ENCODE results near the gene DNAAF1. TPM values are rescaled to one million over a fixed set of nuclear protein-coding genes. Genes with fewer than 3 reads are reported as not detected.

DNAAF1 gene
- total RNA-seq, 6 experiments from 2014 or later, result not detected

- Mint-ChIP-seq H3K27me3 (ENCODE audit: insufficient read depth) (peaks cover 22% of the 10 kb centered on the region), H3K9me3 (no peaks in the 10 kb centered on the region), H3K4me1 (ENCODE audit: low read depth) (peaks cover 3% of the 10 kb centered on the region; the same call in 1 of the 2 replicates), H3K36me3 (ENCODE audit: low read depth) (no peaks in the 10 kb centered on the region), H3K4me3 (no peak overlapping the region), H3K27ac (no peak overlapping the region)
- TF ChIP-seq CTCF (IDR thresholded peaks at IDR 0.05), result no peak
- no peak for DNase-seq
Observed at GRCh38 chr16:84193480-84193879, 48.4 kb downstream of the DNAAF1 start.

- no peak for DNase-seq
- no peak overlapping the region for H3K4me3 Mint-ChIP-seq
- TF ChIP-seq CTCF (IDR thresholded peaks at IDR 0.05), result no peak
- no peak overlapping the region for H3K27ac Mint-ChIP-seq
- peaks cover 6% of the 10 kb centered on the region; the same call in 1 of the 2 replicates for H3K4me1 Mint-ChIP-seq (ENCODE audit: low read depth)
- peaks cover 22% of the 10 kb centered on the region for H3K27me3 Mint-ChIP-seq (ENCODE audit: insufficient read depth)
- H3K9me3 Mint-ChIP-seq, result no peaks in the 10 kb centered on the region
- no peaks in the 10 kb centered on the region for H3K36me3 Mint-ChIP-seq (ENCODE audit: low read depth)
Observed at GRCh38 chr16:84194018-84194417, 48.9 kb downstream of the DNAAF1 start.

- Mint-ChIP-seq H3K36me3 (ENCODE audit: low read depth) (no peaks in the 10 kb centered on the region), H3K27ac (no peak overlapping the region), H3K27me3 (ENCODE audit: insufficient read depth) (peaks cover 22% of the 10 kb centered on the region), H3K4me3 (no peak overlapping the region), H3K9me3 (no peaks in the 10 kb centered on the region), H3K4me1 (ENCODE audit: low read depth) (peaks cover 8% of the 10 kb centered on the region; the same call in 1 of the 2 replicates)
- TF ChIP-seq CTCF (IDR thresholded peaks at IDR 0.05), result no peak
- DNase-seq, result no peak
Observed at GRCh38 chr16:84194470-84195200, 49.5 kb downstream of the DNAAF1 start.

- Mint-ChIP-seq H3K4me3 (no peak overlapping the region), H3K4me1 (ENCODE audit: low read depth) (peaks cover 12% of the 10 kb centered on the region; the same call in 1 of the 2 replicates), H3K27ac (no peak overlapping the region), H3K9me3 (no peaks in the 10 kb centered on the region), H3K36me3 (ENCODE audit: low read depth) (no peaks in the 10 kb centered on the region), H3K27me3 (ENCODE audit: insufficient read depth) (peaks cover 22% of the 10 kb centered on the region)
- TF ChIP-seq CTCF (IDR thresholded peaks at IDR 0.05), result no peak
- DNase-seq, result no peak
Observed at GRCh38 chr16:84195201-84196093, 50.3 kb downstream of the DNAAF1 start.

- Mint-ChIP-seq H3K4me1 (ENCODE audit: low read depth) (peaks cover 12% of the 10 kb centered on the region; the same call in 1 of the 2 replicates), H3K27me3 (ENCODE audit: insufficient read depth) (peaks cover 22% of the 10 kb centered on the region), H3K36me3 (ENCODE audit: low read depth) (no peaks in the 10 kb centered on the region), H3K9me3 (no peaks in the 10 kb centered on the region), H3K4me3 (no peak overlapping the region), H3K27ac (no peak overlapping the region)
- no peak for TF ChIP-seq CTCF (IDR thresholded peaks at IDR 0.05)
- no peak for DNase-seq
Observed at GRCh38 chr16:84196101-84196500, 51.0 kb downstream of the DNAAF1 start.
